CMK (cell line): ENCODE results near the gene ACOT6.
"Not testable (repeated sequence)": the region's sequence is repeated elsewhere in the genome, so short reads cannot be mapped to it uniquely, and the experiment has no call there.

Source experiments
- DNase-seq: peaks from one replicate; pipeline ENCODE4 v3.0.0-alpha.2; 2010; ENCODE audit warnings: low read depth

The ACOT6 gene, protein sequence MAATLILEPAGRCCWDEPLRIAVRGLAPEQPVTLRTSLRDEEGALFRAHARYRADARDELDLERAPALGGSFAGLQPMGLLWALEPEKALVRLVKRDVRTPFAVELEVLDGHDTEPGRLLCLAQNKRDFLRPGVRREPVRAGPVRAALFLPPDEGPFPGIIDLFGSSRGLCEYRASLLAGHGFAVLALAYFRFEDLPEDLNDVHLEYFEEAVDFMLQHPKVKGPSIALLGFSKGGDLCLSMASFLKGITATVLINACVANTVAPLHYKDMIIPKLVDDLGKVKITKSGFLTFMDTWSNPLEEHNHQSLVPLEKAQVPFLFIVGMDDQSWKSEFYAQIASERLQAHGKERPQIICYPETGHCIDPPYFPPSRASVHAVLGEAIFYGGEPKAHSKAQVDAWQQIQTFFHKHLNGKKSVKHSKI

DNA sequence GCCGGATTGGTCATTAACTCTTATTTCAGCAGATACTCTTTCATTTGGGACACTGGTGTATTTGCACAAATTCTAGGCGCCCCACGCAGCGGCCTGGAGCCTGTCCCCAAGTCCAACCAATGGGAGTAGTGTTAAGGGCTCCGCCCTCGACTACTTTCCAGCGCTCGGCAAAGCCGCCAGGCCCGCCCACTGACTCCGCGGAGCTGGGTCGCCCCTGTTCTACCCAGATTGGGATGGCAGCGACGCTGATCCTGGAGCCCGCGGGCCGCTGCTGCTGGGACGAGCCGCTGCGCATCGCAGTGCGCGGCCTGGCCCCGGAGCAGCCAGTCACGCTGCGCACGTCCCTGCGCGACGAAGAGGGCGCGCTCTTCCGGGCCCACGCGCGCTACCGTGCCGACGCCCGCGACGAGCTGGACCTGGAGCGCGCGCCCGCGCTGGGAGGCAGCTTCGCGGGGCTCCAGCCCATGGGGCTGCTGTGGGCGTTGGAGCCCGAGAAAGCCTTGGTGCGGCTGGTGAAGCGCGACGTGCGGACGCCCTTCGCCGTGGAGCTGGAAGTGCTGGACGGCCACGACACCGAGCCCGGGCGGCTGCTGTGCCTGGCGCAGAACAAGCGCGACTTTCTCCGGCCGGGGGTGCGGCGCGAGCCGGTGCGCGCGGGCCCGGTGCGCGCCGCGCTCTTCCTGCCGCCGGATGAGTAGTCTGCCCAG, at the start of gene ACOT6:
Gene ACOT6 (plus strand): TSS at position 179 of the 707 bp plus-strand sequence. CDS start 55 bp downstream, at position 234.
- DNase-seq: no peak

DNA sequence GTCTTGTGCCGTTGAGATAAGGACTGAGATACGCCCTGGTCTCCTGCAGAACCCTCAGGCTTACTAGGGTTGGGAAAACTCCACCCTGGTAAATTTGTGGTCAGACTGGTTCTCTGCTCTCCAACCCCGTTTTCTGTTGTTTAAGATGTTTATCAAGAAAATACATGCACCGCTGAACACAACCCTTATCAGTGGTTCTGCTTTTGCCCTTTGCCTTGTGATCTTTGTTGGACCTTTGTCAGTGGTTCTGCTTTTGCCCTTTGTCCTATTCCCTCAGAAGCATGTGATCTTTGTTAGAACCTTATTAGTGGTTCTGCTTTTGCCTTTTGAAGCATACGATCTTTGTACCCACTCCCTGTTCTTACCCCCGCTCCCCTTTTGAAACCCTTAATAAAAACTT, 49.6 kb upstream of the ACOT6 start:
- DNase-seq: peak; percentile 37

DNA sequence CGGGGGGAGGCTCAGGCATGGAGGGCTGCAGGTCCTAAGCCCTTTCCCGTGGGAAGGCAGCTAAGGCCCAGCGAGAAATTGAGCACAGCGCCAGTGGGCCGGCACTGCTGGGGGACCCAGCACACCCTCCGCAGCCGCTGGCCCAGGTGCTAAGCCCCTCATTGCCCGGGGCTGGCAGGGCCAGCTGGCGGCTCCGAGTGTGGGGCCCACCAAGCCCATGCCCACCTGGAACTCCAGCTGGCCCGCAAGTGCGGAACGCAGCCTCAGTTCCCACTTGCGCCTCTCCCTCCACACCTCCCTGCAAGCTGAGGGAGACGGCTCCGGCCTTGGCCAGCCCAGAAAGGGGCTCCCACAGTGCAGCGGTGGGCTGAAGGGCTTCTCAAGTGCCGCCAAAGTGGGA, 45.9 kb upstream of the ACOT6 start:
- not testable (repeated sequence) for DNase-seq

DNA sequence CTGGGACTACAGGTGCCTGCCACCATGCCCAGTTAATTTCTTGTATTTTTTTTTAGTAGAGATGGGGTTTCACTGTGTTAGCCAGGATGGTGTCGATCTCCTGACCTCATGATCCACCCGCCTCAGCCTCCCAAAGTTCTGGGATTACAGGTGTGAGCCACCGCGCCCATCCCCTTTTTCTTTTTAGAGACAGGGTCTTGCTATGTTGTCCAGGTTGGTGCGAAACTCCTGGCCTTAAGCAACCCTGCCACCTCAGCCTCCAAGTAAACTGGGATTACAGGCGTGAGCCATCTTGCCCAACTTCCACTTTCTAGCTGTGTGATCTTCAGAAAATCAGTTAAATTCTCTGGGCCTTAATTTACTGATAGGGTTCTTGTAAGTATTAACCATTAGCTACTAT, 45.4 kb upstream of the ACOT6 start:
- not testable (repeated sequence) for DNase-seq

DNA sequence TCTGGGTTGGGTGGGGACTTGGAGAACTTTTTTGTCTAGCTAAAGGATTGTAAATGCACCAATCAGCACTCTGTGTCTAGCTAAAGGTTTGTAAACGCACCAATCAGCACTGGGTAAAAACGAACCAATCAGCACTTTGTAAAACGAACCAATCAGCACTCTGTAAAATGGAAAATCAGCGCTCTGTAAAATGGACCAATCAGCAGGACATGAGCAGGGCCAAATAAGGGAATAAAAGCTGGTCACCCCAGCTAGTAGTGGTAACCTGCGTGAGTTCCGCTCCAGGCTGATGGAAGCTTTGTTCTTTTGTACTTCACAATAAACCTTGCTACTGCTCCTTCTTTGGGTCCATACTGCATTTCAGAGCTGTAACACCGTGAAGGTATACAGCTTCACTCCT, 45.0 kb upstream of the ACOT6 start:
- no peak for DNase-seq

DNA sequence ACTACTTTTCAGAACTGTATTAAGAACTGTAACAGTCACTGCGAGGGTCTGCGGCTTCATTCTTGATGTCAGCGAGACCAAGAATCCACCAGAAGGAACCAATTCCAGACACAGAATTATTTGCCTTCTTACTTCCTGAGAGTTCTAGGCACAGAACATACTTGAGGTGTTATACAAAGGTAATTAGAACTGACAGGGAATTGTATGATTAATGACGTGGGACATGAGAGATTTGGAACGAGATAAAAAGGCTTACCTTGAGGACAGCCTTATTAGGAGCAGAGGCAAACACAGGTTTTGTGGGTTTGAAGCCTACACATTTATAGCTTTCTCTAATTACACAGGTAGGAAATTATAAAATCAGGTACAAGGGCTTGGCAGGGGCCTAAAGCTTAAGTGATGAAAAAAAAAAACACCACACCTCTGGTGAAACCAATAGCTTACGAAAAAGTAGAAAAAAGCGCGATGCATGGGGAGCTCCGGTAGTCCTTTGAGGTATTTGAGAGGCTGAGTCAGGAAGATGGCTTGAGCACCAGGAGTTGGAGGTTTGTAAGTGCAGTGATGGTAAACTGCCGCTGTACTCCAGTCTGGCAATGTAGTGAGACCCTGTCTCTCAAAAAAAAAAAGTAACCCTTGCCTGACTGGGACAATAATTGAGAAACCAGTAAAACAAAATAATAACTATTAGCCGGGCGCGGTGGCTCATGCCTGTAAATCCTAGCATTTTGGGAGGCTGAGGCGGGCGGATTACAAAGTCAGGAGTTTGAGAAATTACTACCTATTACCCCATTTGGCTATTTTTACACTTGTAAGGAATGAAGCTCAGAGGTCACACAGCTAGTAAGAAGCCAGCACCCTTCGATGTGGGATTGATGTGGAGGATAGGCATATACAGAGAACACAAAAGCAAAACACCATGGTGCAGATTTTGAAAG, 44.1 kb upstream of the ACOT6 start:
- no peak for DNase-seq

DNA sequence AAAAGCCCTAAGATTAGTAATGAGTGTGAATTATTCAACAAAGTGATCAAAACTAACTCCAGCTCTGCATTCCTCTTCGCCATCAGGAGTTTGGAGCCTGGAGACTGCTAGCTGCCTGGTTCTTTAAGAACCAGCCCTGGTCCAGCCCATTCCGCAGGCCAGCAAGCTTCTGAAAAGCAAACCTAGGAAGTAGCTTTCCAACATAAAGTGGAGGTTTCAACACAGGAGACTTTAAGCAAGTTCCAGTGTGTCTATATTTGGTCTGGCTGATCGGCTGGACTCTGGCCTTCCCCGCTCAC, 43.5 kb upstream of the ACOT6 start:
- DNase-seq: not testable (repeated sequence)

DNA sequence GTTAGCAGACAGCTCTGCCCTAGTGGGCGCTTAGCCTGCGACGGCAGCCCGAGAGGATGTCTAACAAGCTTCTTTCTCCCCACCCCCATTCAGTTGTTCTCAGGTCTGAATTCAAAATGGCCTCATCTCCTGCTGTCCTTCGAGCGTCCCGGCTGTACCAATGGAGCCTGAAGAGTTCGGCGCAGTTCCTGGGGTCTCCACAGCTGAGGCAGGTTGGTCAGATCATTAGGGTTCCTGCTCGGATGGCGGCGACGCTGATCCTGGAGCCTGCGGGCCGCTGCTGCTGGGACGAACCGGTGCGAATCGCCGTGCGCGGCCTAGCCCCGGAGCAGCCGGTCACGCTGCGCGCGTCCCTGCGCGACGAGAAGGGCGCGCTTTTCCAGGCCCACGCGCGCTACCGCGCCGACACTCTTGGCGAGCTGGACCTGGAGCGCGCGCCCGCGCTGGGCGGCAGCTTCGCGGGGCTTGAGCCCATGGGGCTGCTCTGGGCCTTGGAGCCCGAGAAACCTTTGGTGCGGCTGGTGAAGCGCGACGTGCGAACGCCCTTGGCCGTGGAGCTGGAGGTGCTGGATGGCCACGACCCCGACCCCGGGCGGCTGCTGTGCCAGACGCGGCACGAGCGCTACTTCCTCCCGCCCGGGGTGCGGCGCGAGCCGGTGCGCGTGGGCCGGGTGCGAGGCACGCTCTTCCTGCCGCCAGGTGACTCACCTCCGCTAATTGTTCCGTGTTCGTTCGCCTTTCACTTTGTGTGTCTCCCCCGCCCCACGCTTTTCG, 42.9 kb upstream of the ACOT6 start, which contains the start of gene ACOT2:
Gene ACOT2 (plus strand): TSS at position 29 of the 774 bp plus-strand sequence. CDS start 28 bp downstream, at position 57.
- peak; percentile 30 for DNase-seq

DNA sequence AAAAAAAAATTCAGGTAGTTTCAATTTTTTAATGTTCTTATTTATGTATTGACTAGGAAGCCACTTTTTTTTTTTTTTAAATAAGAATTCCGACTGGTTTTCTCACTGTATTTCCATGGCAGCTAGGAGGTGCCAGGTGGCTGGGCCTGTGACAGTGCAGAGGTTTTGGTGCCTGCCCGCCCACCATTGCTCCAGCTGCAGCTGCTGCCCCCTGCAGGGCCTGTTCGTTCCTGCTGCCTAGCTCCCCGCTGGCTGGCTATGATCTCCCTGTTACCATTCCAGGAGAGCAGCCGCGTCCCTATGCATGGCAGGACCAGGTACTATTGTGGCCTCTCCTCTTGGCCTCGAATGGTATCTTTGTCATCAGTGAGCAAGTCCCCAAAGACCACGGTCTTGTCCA, 41.4 kb upstream of the ACOT6 start:
- DNase-seq: not testable (repeated sequence)

DNA sequence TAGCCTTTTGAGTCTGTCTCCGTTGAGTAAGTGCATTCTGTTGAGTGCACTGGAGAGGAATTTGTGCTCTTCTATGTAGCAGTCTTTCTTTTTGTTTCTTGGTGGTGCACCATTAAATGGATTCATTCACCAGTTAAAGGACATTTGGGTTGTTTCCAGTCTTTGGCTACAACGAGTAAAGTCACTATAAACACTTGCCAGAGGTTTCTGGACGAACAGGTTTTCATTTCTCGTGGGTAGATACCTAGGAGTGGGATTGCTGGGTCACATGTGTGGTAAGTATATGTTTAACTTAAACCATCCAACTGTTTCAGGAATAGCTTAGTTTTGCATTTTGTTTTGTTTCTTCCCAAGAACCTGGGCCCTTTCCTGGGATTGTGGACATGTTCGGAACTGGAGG, 39.3 kb upstream of the ACOT6 start:
- not testable (repeated sequence) for DNase-seq

DNA sequence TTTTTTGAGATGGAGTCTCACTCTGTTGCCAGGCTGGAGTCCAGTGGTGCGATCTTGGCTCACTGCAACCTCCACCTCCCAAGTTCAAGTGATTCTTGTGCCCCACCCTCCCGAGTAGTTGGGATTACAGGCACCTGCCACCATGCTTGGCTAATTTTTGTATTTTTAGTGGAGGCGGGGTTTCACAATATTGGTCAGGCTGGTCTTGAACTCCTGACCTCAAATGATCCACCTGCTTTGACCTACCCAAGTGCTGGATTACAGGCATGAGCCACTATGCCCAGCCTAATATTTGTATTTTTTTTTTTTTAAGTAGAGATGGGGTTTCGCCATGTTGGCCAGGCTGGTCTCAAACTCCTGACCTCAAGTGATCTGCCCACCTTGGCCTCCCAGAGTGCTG, 38.6 kb upstream of the ACOT6 start:
- not testable (repeated sequence) for DNase-seq

DNA sequence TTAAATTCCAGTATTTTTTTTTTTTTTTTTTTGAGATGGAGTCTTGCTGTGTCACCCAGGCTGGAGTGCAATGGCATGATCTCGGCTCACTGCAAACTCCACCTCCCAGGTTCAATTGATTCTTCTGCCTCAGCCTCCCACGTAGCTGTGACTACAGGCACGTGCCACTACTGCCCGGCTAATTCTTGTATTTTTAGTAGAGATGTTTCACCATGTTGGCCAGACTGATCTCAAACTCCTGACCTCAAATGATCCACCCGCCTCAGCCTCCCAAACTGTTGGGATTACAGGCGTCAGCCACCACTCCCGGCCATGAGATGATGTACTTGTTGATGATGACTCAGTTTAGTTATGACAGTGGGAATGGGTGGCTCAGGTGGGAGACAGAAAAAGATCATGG, 38.1 kb upstream of the ACOT6 start:
- DNase-seq: not testable (repeated sequence)

DNA sequence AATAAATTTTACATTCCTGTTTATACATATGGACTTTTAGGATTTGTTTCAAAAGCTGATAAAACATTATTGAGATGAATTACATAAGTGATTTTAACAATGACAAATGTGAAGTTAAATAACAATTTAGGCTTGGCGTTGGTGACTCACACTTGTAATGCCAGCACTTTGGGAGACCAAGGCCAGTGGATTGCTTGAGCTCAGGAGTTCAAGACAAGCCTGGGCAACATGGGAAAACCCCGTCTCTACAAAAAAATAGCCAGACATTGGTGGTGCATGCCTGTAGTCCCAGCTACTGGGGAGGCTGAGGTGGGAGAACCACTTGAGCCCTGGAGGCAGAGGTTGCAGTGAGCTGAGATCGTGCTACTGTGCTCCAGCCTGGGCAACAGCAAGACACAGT, 35.9 kb upstream of the ACOT6 start:
- DNase-seq: no peak

DNA sequence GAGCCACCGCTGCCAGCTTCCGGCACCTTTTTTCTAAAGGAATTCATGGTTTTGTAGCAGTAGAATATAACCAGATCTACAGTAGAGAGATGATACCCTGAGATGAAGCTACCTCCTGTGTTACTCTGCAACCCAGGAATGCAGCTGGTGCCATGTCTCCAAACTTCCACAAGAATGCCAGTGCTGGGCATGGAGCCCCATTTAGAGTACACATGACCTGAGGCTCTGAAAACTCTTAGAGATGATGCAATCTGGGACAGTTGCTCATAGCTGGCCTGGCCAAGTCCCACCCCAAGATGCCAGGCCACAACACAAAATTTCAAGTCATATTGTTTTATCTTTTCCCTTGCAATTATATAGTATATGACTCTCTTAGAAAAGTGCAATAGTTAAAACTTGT, 35.1 kb upstream of the ACOT6 start:
- DNase-seq: not testable (repeated sequence)

DNA sequence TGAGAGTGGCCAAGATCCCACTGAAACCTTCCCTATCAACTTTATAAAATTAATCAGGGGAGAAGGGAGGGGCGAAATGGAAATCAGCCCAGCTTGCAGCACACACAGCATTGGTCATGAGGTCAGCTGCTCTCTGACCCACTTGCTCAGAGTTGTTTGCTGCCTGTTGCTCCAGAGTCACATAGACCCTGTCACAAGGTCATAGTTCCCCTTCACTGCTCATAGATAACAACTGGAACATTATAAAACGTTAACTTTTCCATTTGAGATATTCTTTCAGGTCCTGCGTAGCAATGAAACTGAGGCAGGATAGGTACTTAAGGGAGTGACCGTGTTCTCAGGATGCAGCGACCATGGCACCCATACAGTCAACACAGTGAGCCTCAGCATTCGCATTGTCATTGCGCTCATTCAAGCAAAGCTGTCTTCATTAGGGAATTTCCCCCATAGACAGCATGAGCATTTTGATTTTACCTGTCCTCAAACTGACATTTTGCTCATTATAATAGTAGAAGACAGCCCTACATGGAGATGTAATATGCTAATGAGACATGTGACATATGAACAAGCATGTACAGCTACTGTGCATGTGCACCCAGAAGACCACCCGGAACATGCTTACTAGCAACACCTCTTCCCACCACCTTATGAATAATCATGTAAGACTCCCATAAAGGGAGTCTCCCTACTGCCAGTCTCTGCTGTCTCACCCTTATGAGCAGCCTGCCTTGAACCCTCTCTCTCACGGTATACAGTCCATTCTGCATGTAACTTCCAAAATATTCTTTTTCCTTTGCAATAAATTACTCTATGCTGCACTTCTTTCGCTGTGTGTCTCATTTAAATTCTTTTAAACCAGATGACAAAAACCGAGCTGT, 30.0 kb upstream of the ACOT6 start:
- DNase-seq: not testable (repeated sequence)

DNA sequence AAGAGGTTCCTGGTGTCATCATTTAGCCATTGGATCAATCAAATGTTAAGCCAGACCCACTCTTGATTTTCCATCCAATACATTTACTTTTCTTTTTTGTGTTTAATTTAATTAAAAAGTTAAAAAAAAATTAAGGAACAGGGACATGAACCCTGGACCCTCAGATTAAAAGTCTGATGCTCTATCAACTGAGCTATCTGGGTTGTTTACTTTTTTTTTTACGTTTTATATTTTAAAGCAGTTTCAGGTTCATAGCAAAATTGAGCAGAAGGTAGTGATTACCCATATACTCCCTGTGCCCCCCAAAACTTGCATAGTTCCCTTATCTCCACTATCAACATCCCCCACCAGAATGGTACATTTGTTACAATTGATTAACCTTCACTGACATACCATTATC, 23.6 kb upstream of the ACOT6 start:
- no peak for DNase-seq

DNA sequence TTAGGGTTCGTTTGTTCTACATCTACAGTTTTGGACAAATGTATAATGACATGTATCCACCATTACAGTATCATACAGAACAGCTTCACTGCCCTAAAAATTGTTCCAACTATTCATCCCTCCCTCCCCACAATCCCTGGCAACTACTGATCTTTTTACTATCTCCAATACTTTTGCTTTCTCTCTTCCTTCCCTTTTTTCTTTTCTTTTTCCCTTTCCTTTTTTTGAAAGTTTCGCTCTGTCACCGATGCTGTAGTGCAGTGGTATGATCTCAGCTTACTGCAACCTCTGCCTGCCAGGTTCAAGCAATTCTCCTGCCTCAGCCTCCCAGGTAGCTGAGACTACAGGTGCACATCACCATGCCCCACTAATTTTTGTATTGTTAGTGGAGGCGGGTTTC, 23.2 kb upstream of the ACOT6 start:
- no peak for DNase-seq

DNA sequence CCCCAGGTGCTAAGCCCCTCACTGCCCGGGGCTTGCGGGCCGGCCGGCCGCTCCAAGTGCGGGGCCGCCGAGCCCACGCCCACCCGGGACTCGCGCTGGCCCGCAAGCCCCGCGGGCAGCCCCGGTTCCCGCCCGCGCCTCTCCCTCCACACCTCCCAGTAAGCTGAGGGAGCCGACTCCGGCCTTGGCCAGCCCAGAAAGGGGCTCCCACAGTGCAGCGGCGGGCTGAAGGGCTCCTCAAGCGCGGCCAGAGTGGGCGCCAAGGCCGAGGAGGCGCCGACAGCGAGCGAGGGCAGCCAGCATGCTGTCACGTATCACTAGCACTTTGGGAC, 21.7 kb upstream of the ACOT6 start:
- DNase-seq: not testable (repeated sequence)

DNA sequence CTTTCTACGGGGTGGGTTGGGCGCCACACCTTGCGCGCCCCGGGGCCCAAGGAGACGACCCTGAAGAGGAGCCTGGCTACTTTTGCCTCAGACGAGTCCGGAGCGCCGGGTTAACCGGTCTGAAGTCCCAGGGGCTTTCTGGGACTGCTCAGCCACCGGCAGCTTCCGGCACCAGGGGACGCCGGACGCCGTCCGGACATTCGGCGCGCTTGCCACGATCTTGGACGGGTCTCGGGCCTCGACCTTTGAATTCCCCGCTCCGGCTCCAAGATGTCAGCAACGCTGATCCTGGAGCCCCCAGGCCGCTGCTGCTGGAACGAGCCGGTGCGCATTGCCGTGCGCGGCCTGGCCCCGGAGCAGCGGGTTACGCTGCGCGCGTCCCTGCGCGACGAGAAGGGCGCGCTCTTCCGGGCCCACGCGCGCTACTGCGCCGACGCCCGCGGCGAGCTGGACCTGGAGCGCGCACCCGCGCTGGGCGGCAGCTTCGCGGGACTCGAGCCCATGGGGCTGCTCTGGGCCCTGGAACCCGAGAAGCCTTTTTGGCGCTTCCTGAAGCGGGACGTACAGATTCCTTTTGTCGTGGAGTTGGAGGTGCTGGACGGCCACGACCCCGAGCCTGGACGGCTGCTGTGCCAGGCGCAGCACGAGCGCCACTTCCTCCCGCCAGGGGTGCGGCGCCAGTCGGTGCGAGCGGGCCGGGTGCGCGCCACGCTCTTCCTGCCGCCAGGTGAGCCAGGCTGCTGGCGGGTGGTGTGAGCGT, 20.4 kb upstream of the ACOT6 start, which contains the start of gene ACOT4:
Gene ACOT4 (plus strand): TSS at position 184 of the 760 bp plus-strand sequence. CDS start 87 bp downstream, at position 271.
- no peak for DNase-seq

DNA sequence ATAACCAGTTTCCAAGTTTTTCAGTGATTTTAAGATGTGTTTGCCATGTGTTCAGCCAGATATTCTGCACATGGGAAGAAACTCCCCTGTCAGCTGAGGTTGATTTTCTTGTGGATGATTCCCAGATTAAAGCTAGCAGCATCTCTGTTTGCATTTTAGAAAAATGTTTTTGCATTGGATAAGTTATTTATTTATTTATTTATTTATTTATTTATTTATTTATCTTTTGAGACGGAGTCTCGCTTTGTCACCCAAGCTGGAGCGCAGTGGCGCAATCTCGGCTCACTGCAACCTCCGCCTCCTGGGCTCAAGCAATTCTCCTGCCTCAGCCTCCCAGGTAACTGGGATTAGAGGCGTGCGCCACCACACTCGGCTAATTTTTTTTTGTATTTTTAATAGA, 17.8 kb upstream of the ACOT6 start:
- no peak for DNase-seq
